Activated CD4-positive, CD25-positive, alpha-beta regulatory T cell treated with anti-CD3 and anti-CD28 coated beads, Interleukin-2, amount 50 U/mL, for 16 hours (primary cell): ENCODE measurements around the gene PKN2.
"Not testable (repeated sequence)": the region's sequence is repeated elsewhere in the genome, so short reads cannot be mapped to it uniquely, and the experiment has no call there.

ENCODE experiments used
- DNase-seq: peaks from one replicate; pipeline ENCODE4 v3.0.0-alpha.2; 2020; ENCODE audit warnings: low read depth, low spot score

The PKN2 gene

GRCh38 chr1:88680471-88680870, 3.6 kb upstream of the PKN2 start:
- DNase-seq = no peak

GRCh38 chr1:88680911-88681622, 3.0 kb upstream of the PKN2 start:
- DNase-seq = no peak

GRCh38 chr1:88684482-88685258, 597 bp downstream of the PKN2 start:
- peak; percentile 18 for DNase-seq

GRCh38 chr1:88685259-88685620, 1.2 kb downstream of the PKN2 start:
- DNase-seq = no peak

- DNase-seq = no peak
Observed at GRCh38 chr1:88691540-88691939, 7.5 kb downstream of the PKN2 start.

GRCh38 chr1:88695781-88696180, 11.7 kb downstream of the PKN2 start:
- no peak for DNase-seq

GRCh38 chr1:88697503-88697902, 13.4 kb downstream of the PKN2 start:
- no peak for DNase-seq

GRCh38 chr1:88698140-88698539, 14.1 kb downstream of the PKN2 start:
- no peak for DNase-seq

GRCh38 chr1:88698764-88699163, 14.7 kb downstream of the PKN2 start:
- no peak for DNase-seq

- no peak for DNase-seq
Observed at GRCh38 chr1:88700425-88701013, 16.4 kb downstream of the PKN2 start.

GRCh38 chr1:88701275-88701674, 17.2 kb downstream of the PKN2 start:
- no peak for DNase-seq

- DNase-seq = not testable (repeated sequence)
Observed at GRCh38 chr1:88701793-88702192, 17.7 kb downstream of the PKN2 start.

- DNase-seq = no peak
Observed at GRCh38 chr1:88708011-88708410, 23.9 kb downstream of the PKN2 start.

- not testable (repeated sequence) for DNase-seq
Observed at GRCh38 chr1:88712907-88713306, 28.8 kb downstream of the PKN2 start.

- not testable (repeated sequence) for DNase-seq
Observed at GRCh38 chr1:88716571-88716970, 32.5 kb downstream of the PKN2 start.

- no peak for DNase-seq
Observed at GRCh38 chr1:88722492-88722891, 38.4 kb downstream of the PKN2 start.

- DNase-seq = no peak
Observed at GRCh38 chr1:88726697-88727096, 42.6 kb downstream of the PKN2 start.

- DNase-seq = no peak
Observed at GRCh38 chr1:88727205-88727604, 43.1 kb downstream of the PKN2 start.

- DNase-seq = no peak
Observed at GRCh38 chr1:88729297-88729696, 45.2 kb downstream of the PKN2 start.

- no peak for DNase-seq
Observed at GRCh38 chr1:88730132-88730675, 46.1 kb downstream of the PKN2 start.

GRCh38 chr1:88730995-88731394, 46.9 kb downstream of the PKN2 start:
- no peak for DNase-seq

GRCh38 chr1:88731475-88732269, 47.6 kb downstream of the PKN2 start:
- DNase-seq = no peak
